ENCODE data around the gene ZSCAN22. TPM values are rescaled to one million over a fixed set of nuclear protein-coding genes. Genes with fewer than 3 reads are reported as not detected.
A peak's percentile ranks its signal among the peaks of the same experiment; 100 is the strongest.

Gene ZSCAN22
- total RNA-seq, 2 experiments from 2014 or later, result 2.6 to 2.9 TPM

DNA sequence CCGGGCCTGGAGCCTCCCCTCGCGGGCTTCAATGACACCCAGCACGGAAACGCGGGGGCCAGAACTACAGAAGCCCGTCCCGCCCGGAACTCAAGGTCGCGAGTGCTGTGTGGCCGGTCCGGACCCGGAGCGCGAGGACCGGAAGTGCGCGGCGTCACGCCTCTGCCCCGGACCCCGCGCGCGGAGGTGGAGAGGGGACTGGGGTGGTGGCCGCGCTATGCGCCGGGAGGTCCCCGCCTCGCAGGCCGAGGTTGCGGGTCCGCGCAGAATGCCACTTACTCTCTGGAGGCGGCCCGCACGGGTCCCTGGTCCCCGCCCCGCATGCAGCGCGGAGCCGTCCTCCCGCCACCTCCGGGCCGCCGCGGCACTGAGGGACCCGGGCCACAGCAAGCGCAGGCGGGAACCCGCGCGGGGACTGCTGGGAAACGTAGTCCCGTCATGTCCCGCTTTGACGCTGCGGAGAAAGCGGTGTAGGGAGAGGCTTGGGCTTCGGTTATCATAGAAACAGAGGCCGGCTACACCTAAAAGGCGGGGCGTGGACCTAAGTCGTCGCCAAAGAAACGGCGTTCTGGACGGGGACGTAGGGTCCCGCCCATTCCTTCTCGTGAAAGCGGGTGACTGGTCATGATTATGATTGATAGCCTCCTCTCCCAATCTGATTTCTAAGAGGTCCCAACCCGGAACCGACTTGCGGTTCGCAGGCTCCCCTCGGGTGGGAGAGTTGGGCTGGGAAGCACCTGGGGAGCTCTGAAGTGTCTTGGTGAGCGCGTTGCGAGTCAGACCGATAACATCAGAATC lies 54.1 kb downstream of the ZSCAN22 start, which contains the start of gene ZNF837:
ZNF837 (minus strand) TSS at position 369 of the 798 bp plus-strand sequence. CDS start 11,698 bp downstream, outside the sequence.
- Mint-ChIP-seq H3K36me3 (ENCODE audit: low read depth) (no peaks in the 10 kb centered on the region), H3K4me1 (ENCODE audit: low read depth) (peaks cover 20% of the 10 kb centered on the region), H3K9me3 (no peaks in the 10 kb centered on the region), H3K27ac (peak within 1 kb of the TSS; percentile 87), H3K27me3 (no peaks in the 10 kb centered on the region), H3K4me3 (peak within 1 kb of the TSS; percentile 83)
- CTCF ChIA-PET, result no interaction called here
- DNase-seq (peak; percentile 99), ATAC-seq (peak; percentile 88)
- TF ChIP-seq, protein P1, sequence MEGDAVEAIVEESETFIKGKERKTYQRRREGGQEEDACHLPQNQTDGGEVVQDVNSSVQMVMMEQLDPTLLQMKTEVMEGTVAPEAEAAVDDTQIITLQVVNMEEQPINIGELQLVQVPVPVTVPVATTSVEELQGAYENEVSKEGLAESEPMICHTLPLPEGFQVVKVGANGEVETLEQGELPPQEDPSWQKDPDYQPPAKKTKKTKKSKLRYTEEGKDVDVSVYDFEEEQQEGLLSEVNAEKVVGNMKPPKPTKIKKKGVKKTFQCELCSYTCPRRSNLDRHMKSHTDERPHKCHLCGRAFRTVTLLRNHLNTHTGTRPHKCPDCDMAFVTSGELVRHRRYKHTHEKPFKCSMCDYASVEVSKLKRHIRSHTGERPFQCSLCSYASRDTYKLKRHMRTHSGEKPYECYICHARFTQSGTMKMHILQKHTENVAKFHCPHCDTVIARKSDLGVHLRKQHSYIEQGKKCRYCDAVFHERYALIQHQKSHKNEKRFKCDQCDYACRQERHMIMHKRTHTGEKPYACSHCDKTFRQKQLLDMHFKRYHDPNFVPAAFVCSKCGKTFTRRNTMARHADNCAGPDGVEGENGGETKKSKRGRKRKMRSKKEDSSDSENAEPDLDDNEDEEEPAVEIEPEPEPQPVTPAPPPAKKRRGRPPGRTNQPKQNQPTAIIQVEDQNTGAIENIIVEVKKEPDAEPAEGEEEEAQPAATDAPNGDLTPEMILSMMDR (IDR thresholded peaks at IDR 0.05), result no peak
- POLR2A ChIA-PET, result interaction anchor here (0.7 to 1.9 kb wide), 9 partner anchors 12 to 1977 kb away, joined by 3 to 16 read pairs (median 4); partner anchors contain the start of genes ZBTB45, ZNF497 and ZNF583
- intact Hi-C loops (cut with micrococcal nuclease), result no loop called here

DNA sequence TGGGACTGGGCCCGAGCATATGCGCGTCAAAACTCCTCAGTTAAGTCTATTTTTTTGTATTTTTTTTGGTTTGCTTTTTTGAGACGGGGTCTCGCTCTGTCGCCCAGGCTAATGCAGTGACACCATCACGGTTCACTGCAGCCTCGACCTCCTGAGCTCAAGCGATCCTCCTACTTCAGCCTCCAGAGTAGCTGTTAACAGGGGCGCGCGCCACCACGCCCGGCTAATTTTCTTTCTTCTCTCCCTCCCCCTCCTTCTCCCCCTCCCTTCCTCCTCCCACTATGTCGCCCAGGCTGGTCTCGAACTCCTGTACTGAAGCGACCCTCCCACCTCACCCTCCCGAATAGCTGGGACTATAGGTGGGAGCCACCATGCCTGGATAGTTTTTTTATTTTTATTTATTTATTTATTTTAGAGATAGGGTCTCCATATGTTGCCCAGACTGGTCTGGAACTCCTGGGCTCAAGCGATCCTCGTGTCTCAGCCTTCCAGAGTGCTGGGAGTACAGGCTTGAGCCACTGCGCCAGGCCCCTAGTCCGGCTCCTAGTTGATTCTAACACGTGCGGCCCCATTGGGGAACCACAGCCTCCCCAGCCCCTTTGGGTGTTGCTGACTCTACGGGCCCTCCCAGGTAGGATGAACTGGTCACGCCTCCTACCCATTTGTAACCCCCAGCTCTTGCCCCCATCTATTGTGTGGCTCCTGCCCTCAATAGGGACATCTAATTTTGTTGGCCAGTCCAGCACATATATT lies 54.8 kb downstream of the ZSCAN22 start:
- DNase-seq (no peak), ATAC-seq (no peak)
- H3K4me1 Mint-ChIP-seq (ENCODE audit: low read depth), result peaks cover 20% of the 10 kb centered on the region
- H3K27ac Mint-ChIP-seq, result peak overlapping the region; percentile 86
- H3K9me3 Mint-ChIP-seq, result no peaks in the 10 kb centered on the region
- H3K27me3 Mint-ChIP-seq, result no peaks in the 10 kb centered on the region
- H3K4me3 Mint-ChIP-seq, result peak overlapping the region; percentile 83
- TF ChIP-seq, protein P1 (IDR thresholded peaks at IDR 0.05), result no peak
- ChIA-PET CTCF (no interaction called here), POLR2A (interaction anchor here (0.7 to 1.5 kb wide), 9 partner anchors 9 to 1978 kb away, joined by 3 to 5 read pairs (median 3); partner anchors contain the start of genes ZBTB45 and ZNF583)
- intact Hi-C loops (cut with micrococcal nuclease), result no loop called here
- no peaks in the 10 kb centered on the region for H3K36me3 Mint-ChIP-seq (ENCODE audit: low read depth)

DNA sequence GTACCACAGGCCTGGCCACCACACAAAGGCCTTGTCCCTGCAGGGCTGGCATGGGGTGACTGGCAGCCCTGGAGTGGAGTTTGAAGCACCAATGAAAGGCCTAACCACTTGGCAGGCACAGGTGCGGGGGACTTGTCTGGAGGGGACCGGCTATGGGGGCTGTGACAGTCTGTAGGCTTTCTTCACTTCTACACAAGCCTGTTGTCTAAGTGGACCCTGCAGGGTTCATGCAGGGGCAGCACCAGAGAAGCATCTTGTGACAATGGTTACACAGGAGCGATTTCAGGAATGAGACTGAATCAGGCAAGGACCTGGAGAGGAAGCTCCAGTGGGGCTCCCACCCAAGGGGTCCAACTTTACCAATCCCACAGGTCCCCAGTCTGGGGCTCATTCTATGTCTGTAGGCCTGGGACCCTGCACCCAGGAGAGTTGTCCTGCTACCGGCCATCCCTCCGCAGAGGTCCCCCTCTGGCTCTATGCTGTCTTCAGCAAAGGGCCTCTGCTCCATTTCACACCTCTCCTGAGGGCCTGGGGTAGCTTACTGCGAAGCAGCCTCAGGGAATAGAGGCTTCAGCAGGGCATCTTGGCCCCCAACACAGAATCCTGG lies 56.3 kb downstream of the ZSCAN22 start:
- no peak for ATAC-seq
- Mint-ChIP-seq H3K36me3 (ENCODE audit: low read depth) (peaks cover 13% of the 10 kb centered on the region), H3K4me1 (ENCODE audit: low read depth) (peaks cover 23% of the 10 kb centered on the region), H3K9me3 (no peaks in the 10 kb centered on the region), H3K4me3 (peak overlapping the region; percentile 83), H3K27me3 (no peaks in the 10 kb centered on the region), H3K27ac (no peak overlapping the region)
- intact Hi-C loops (cut with micrococcal nuclease), result no loop called here
- DNase-seq, result no peak
- TF ChIP-seq, protein P1 (IDR thresholded peaks at IDR 0.05), result no peak
- POLR2A ChIA-PET, result interaction anchor here (1.5 kb wide), 1 partner anchor 8 kb away, joined by 3 read pairs; no protein-coding TSS in a partner anchor
- CTCF ChIA-PET, result no interaction called here

DNA sequence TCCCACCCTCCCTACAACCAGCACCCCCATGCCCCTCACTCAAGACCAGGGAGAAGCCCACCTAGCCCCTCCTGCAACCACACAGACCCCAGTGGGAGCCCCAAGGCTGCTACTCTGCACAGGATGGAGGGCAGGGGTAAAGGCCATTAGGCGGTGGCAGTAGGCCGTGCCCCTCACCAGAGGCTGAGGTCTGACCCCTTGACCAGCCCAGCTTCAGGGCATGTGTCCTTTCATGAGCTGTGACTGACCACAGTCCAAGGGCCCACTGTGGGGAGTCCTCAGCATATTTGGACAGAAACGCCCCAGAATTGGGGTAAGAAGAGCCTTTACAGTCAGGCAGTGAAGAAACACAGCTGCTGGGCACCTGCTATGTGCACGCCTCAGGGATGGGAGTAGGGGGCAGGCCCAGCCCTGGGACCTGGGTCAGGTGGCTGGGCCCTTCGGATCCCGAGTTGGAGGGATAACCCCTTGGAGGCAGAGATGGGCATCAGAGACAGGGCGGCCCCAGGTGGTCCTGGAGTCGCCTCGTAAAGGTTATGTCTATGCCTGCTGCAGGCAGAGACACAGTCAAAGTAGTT lies 58.6 kb downstream of the ZSCAN22 start:
- ChIA-PET POLR2A (interaction anchor here (1.4 to 5.0 kb wide), 5 partner anchors 12 to 134 kb away, joined by 3 to 45 read pairs (median 7); partner anchors contain the start of genes RNF225 and ZBTB45), CTCF (no interaction called here)
- peak overlapping the region; percentile 98 for H3K27ac Mint-ChIP-seq
- ATAC-seq (no peak), DNase-seq (no peak)
- intact Hi-C loops (cut with micrococcal nuclease), result loop anchor here (5.0 kb wide), 1 partner anchor 78 kb away; the partner anchor contains the start of gene ERVK3-1
- peak overlapping the region; percentile 97 for H3K4me3 Mint-ChIP-seq
- H3K36me3 Mint-ChIP-seq (ENCODE audit: low read depth), result peaks cover 30% of the 10 kb centered on the region
- peaks cover 28% of the 10 kb centered on the region for H3K4me1 Mint-ChIP-seq (ENCODE audit: low read depth)
- no peaks in the 10 kb centered on the region for H3K27me3 Mint-ChIP-seq
- TF ChIP-seq, protein P1 (IDR thresholded peaks at IDR 0.05), result no peak
- H3K9me3 Mint-ChIP-seq, result no peaks in the 10 kb centered on the region

All from activated CD8-positive, alpha-beta T cell treated with anti-CD3 and anti-CD28 coated beads for 36 hours (primary cell).